Stimulated activated CD4-positive, alpha-beta T cell treated with anti-CD3 and anti-CD28 coated beads, TNF-alpha, amount 100 ng/mL, for 48 hours (primary cell): Measurements from ENCODE around the gene CCDC24.

Experiments
- DNase-seq, 3 donors: peaks; one replicate each; pipeline ENCODE4 v3.0.0-alpha.2; 2020; ENCODE audit warnings: low read depth in 3 of 3

CCDC24 gene

DNA sequence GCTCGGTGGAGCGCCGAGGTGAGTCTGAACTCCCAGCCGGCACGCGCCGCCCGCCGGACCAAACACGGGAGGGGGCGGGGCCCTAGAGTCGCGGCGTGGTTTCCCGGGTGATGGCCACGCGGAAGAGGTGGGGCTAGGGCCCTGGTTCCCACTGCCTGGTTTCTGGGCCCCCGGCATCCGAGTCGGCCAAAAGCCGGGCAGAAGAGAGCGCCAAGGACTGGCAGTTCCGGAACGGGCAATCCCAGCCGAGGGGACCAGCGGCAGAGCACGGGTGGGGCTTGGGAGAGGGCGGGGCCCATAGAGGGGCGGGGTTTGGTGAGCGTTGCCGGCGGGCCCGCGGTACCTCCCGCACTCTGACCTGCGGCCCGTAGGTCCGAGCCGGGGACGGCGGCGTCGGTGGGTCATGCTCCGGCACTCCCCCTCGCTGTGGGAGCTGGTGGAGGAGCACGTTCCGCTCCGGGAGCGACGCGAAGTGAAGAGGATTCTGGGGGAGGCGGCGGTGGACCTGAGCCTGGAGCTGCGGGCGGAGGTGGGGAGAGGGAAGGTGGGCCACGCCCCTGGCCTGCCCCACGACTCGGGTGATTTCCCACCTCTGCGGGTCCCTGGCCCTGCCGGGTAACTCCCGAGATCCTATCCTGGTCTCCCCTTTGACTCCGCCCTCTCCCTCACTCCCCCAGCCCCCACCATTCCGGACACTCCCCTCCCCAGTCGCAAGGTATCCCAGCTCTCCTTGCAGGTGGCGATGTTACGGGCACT lies at the start of gene CCDC24:
Gene CCDC24 (plus strand): TSS at position 124 of the 756 bp plus-strand sequence. CDS start 280 bp downstream, at position 404.
- DNase-seq = peak; percentile 46 to 69 (median 55)

DNA sequence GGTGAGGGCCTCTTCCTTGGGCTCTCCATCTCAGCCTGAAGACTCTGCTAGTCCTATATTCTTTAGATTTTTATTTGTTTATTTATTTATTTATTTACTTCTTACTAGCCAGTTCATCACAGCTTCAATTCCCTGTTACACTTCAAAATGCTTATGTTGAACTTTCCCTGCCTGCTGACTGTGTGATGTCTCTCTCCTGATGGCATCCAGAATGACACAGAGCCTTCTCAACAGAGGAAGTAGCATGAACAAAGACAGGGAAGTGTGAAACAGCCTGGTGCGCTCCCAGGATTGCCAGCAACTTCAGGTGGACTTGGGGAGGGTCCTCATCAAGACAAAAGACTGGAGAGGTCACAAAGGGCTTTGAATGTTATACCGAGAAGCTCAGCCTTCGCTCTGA lies 49.0 kb upstream of the CCDC24 start:
- DNase-seq = no peak

DNA sequence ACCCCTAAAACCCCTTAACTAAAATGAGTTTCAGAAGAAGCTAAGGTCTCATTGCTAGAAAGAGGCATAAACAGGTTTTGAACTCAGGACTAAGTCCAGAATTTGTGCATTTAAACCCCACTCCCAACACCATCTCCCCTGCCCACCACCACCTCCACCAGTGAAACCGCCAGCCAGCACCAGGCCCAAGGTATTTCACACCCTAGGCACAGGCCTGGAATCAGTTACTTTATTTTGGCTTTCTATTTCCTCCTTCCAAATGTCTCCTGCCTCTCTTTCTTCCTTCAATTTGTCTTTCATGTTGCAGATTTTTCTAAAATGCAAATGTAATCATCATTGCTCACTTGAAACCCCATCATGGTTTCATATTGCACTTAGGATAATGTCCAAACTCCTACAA lies 46.5 kb upstream of the CCDC24 start:
- DNase-seq = no peak

DNA sequence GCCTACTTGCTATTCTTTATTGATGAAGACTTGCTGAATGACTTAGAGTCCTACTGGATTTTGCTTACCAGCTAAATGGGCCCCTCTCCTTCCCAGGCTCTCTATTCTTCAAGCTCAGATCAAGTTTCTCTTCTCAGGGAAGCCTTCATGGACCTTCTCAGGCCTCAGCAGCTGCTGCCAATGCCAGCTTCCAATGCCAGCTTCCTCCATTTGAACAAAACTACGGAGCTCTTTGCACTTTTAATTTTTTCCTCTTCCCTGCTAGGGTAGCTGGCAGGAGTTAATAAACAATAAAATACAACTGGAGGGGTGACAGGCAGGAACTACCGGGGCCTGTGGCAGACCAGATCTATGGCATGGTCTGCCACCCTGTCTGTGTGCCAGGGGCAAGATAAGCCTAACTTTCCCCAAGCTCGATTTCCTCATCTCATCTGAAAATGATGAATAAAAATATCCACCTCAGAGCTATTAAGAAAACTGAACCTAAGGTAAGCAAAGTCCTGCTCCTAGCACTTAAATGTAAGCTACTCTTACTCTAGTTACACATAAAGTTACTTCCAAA lies 45.6 kb upstream of the CCDC24 start:
- no peak for DNase-seq

DNA sequence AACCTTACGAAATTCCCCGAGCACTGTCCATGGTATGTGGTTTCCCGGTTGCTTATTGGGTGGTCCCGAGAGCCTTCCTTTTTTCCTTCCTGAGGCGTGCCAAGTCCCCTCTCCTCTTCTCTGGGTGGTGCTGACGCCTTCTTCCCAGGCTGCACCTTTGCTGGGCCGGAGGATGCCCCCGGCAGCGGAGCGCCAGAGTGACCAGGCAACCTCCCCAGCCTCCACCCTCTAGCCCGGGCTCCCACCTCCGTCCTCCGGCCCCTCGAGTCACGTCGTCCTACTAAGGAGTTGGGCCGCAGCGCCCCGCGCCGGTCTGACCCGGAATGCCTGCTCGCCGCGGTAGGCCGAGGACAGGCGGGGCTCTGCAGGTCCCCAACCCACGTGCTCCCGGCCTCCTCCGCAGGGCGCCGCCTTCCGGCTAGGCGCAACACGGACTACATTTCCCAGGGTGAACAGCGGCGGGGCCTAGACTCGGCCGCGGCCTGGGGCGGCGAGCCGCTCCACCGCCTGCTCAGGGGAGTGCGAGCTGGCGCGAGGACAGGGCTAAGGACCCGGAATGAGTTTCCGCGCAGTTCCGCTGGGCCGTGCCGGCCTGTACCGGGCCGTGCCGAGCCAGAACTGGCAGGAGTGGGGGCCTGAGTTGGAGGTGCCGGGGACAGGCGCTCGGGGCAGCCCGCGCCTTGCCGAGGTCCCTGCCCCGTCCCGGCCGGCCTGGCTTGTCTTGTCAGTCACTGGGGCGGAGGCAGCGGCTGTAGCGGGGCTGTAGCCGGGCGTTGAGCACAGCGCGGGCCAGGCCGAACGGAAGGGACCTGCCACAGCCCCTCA lies 45.0 kb upstream of the CCDC24 start, which contains the start of gene IPO13:
Gene IPO13 (plus strand): TSS at position 715 of the 825 bp plus-strand sequence. CDS start 651 bp downstream, outside the sequence.
- DNase-seq = peak; percentile 89 to 94 (median 92)

DNA sequence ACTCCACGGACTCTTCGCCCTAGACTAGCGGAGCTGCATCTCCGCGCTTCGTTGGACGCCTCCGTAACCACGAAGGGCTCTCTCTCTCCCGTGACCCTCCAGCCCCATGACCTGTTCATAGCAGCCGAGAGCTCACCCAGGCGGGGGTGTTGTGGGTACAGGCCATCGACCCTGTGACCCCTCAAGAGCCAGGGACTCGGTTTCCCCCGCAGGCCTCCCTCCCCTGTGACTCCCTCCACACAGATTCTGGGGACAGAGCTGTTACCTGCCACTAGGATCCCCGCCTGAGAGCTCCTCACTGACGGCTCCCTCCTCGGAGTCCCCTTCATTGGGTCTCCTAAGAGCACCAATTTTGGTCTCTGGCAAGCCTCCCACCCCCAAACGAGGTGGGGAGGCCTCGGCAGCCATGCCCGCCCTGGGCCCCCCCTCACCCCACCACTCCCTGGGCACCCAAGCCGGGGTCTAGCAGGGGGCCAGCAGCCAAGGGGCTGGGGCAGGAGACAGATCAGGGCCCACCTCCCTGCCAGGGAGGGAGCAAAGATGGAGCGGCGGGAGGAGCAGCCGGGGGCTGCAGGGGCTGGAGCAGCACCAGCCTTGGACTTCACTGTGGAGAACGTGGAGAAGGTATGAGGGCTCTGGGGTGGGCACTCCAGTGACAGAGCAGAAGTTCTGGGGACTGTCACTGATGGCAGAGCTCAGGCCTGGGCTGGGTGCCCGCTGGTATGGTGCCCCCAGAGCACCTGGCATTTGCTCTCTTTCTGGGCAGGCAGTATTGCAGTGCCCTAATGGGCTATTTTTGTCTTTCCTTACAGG lies 44.1 kb upstream of the CCDC24 start:
- DNase-seq = no peak

DNA sequence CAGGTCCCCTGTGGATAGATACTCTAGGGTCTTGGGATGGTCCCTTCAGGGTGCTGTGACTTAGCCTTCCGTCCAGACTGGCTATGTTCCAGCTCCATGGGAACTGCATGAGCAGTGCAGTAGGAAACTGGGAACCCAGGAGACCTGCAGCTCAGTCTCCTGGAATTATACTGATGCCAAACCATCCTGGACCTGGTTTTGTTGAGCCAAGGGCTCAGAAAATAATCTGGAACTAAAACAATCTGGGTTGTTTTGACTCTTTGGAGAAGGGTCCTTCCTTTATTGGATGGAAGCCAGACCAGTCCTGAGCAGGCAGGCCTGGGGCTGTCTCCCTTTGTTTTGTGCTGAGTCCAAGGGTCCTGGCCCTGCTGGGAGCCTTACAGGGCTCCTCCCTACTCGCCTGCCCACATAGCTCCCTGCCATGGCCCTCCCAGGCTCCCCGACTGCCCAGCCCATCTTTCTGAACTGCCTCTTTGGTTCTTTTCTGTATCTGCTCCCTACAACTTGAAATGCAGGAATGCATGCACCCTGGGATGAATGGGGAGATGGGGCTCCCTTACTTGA lies 43.4 kb upstream of the CCDC24 start:
- no peak for DNase-seq

DNA sequence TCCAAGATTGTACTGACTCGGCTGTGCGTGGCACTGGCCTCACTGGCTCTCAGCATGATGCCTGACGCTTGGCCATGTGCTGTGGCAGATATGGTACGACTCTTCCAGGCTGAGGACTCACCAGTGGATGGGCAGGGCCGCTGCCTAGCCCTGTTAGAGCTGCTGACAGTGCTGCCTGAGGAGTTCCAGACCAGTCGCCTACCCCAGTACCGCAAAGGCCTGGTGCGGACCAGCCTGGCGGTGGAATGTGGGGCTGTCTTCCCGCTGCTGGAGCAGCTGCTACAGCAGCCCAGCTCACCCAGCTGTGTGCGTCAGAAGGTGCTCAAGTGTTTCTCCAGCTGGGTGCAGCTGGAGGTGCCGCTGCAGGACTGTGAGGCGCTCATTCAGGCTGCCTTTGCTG lies 41.7 kb upstream of the CCDC24 start:
- DNase-seq = no peak

DNA sequence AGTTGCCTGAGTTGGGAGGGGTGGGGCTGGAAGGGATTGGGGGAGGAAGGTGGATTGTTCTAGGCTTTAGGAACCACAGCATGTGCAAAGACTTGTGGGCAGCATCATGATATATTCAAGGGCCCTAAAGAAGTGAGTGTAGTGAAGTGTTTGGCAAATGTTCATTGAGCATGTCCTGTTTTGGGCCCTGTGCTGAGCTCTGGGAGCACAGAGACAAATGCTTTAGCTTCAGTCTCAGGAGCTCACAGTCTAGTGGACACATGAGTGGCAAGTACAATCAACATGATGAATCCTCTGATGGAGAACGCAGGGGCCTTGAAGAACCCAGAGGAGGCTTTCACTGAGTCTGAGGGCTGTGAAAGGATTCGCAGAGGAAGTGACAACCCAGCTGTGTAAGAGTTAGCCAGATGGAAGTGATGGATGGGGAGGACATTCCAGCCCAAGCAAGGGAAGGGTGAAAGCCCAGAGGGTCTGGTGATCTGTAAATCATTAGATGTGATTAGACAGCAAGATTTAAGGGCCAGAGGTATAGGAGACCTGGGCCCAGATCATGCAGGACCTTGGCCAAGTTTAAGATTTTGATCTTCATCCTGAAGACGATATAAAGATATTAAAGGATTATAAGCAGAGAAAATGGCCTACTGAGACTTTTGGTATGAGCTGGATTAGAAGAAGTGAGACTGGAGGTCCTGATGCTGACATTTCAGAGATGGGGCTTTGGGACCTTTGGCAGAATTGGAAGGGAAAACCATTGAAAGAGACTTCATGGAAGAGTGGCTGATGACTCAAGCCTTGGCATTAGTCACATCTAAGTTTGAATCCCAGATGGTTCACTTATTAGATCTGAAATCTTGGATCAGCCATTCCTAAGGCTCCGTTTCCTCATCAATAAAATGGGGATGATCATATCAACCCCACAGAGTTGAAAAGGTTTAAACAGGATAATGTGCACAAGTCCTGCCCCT lies 40.1 kb upstream of the CCDC24 start:
- no peak for DNase-seq

DNA sequence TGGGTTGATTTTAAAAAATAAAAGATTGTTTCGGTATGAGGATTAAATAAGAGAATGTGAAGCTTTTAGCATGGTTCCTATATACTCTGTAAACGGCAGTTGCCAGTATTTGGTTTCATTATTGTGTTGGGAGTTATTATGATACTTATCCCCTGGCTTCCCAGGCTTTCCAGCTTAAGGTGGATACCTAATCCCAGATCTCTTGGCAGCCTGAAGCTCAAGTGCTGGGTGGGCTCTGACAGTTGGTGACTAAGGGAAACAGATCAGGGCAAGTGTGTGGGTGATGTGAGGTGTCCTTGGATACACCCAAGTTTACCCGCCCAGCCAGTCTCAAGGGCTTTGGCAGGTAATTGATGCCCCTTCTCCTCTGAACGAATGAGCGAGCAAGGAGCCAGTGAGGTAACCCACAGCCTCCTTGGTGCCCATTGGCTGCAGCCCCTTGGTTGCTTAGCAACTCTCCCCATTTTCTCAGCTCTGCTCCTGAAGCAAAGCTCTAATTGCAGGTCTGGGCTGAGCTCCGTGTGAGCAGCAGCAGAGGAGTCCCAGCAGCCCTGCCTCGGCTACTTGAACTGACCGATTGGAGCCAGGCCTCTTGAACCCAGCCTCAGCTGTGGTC lies 38.6 kb upstream of the CCDC24 start:
- no peak for DNase-seq

DNA sequence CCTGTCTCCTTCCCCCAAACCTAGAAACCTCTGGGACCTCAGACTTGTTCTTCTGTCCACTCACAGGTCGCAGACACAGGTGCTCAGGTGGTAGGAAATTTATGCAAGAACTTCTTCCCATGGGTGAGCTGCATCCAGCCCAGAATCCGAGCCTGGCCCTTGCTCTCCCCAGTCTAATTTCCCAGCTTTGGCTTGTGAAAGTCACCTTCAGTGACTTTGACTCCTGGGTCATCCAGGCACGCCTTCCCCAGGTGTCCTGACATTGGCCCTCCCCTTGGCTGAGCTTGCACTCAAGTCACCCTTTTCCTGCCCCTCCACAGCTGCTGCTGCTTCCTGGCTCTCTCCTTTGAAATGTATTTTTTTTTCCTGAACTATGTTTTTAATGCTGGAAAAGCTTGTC lies 38.0 kb upstream of the CCDC24 start:
- no peak for DNase-seq

DNA sequence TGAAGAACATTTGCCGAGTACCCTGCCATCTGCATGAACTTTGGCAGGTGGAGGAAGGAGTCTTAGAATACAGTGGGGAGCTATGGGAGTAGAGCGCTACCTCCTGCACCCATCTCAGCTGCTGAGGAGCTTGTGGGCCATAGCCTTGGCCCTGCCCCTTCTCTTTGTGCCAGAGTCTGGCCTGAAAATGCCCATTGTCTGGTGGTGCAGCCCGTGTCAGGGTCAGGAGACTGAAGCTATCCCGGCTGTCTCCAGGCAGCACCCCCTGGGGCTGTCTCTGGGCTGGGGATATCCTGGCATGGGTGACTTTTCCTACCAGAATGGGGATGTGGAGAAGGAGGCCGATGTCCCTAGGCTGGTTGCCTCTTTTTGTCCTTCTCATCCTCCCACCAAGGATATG lies 37.4 kb upstream of the CCDC24 start:
- DNase-seq = no peak

DNA sequence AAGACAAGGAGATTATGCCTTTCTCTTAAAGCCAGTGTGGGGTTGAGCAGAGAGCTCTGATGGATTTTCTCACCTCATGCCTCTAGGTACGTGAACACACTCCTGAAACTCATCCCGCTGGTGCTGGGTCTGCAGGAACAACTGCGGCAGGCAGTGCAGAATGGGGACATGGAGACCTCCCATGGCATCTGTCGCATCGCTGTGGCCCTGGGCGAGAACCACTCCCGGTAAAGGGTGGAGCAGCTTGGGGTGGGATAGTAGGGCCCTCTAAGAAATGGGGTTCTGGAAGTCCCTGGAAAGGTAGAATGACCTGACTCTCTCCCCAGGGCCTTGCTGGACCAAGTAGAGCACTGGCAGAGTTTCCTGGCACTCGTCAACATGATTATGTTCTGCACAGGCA lies 35.2 kb upstream of the CCDC24 start:
- no peak for DNase-seq

DNA sequence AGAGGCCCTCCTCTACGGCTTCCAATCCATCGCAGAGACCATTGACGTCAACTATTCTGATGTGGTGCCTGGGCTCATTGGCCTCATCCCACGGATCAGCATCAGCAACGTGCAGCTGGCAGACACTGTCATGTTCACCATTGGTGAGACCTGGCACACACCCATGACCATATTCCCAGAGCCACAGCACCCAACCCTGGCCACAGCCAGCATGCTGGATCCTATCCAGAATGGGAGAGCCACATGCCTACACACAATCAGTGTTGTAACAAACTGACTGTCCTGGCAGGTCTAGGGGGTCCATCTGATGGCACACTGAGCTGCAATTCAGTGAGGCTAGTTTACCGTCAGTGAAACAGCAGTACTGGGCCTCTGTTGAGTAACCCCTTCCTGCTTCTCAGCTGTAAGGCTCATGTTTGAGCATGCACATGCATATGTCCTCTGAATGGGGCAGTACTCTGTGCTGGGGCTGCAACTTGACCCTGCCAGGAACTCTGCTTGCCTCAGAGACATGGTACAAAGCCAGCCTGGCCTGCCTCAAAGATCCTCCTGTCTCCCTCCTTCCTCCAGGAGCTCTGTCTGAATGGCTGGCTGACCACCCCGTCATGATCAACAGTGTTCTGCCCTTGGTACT lies 33.9 kb upstream of the CCDC24 start:
- DNase-seq = no peak

DNA sequence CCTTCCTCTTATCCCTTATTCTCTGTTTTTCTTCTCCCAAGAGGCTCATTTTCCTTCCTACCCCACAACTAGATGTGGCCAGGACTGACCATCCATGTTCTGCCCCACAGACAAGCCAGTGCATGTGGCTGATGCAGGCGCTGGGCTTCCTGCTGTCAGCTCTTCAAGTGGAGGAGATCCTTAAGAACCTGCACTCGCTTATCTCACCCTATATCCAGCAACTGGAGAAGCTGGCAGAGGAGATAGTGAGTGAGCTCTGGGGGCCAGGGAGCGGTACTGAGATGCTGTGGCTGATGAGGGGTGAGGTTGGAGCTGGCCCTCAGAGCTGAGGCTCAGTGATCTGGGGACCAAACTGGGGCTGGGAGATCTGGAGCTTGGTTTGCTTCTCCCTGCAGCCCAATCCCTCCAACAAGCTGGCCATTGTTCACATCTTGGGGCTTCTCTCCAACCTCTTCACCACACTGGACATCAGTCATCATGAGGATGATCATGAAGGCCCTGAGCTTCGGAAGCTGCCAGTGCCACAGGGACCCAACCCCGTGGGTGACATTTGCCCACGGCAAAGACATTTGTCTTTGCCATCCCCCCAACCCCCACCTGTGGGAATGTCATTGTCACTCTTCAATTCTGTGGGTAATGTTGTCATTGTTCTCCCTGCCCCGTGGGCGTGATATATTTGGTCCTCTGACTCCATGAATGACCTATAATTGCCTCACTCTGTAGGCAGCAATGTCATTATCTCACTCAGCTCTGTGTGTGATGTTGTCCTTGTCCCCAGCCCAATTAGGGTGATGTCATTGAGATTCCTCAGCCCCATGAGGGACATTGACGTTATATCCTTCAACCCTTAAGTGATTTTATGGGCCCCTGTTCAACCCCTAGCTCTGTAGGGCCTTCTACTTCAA lies 32.8 kb upstream of the CCDC24 start:
- no peak for DNase-seq

DNA sequence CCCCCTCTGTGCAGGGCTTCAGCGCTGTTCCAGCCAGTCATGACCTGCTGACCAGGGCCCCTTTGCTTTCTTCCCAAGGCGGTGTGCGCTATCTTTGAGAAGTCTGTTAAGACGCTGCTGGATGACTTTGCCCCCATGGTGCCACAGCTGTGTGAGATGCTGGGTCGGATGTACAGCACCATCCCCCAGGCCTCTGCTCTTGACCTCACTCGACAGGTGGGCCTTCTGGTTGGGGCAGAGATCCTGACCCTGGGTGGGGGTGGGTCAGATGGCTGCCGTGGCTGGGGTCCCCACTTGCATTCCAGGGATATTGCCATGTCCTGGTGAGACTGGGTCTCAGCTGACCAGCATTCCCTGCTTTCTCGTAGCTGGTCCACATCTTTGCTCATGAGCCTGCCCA lies 30.6 kb upstream of the CCDC24 start:
- no peak for DNase-seq

DNA sequence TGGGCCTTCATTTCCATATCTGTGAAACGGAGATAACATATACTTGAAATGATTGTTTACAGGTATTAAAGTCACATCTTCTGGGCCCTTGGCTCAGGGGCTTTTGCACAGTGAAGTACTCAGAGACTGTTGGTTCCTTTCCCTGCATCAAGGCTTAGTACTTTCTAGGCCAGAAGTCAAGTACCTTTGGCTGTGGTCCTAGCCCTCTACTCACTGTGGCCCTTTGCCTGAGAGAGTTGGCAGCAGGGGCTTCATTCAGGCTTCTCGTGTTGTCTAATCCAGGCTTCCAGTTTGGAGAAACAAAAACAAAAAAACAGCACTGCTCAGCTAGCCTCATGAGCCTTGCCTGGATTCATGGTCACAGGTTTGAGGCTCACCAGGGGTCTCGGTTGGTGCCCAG lies 29.7 kb upstream of the CCDC24 start:
- no peak for DNase-seq

DNA sequence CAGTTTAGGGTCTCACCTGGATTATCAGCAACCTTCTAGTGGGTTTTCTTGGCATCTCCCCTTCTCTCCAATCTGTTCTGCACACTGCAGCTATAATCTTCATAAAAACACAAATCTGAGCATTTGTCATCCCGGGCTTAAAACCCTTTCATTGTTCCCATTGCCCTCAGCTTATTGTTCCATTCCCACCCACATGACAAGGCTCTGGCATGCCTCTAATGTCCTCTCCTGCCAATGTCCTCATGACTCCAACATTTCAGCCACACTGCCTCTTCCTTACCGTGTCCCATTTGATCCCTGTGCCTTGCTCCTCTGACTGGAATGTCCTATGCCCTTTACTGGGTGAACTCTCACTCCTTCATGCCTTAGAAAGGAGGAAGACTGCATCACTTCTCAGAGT lies 29.1 kb upstream of the CCDC24 start:
- no peak for DNase-seq
